Mesodermal cell (in vitro differentiated cells): Measurements from ENCODE around the gene PAX1. TPM values are rescaled to one million over a fixed set of nuclear protein-coding genes. Genes with fewer than 3 reads are reported as not detected.

Experiments
- H3K27ac ChIP-seq: 2 replicates; pipeline ENCODE4 v1.7.0; 2013; ENCODE audit warnings: mild to moderate bottlenecking, low read depth, low read length, moderate library complexity; ENCODE audit not compliant: severe bottlenecking
- H3K36me3 ChIP-seq: 2 replicates; pipeline ENCODE4 v1.7.1; 2013; ENCODE audit warnings: mild to moderate bottlenecking, low read length, moderate library complexity; ENCODE audit not compliant: control insufficient read depth, insufficient read depth
- H3K4me1 ChIP-seq: one replicate; pipeline ENCODE4 v1.7.1; 2013; ENCODE audit warnings: mild to moderate bottlenecking, low read length; ENCODE audit not compliant: insufficient read depth, control insufficient read depth, poor library complexity, severe bottlenecking
- H3K4me3 ChIP-seq: 2 replicates; pipeline ENCODE4 v1.7.0; 2013; ENCODE audit warnings: low read length, control low read depth, mild to moderate bottlenecking; ENCODE audit not compliant: insufficient read depth, poor library complexity, severe bottlenecking; ENCODE audit errors: extremely low read depth
- H3K9me3 ChIP-seq: 2 replicates; pipeline ENCODE4 v1.7.1; 2013; ENCODE audit warnings: mild to moderate bottlenecking, low read length, moderate library complexity; ENCODE audit not compliant: control insufficient read depth
- WGBS, 2 experiments: methylation state at CpG; one replicate each; pipeline ENCODE4 v1.1.5; 2013; ENCODE audit warnings: missing lambda C conversion rate in 2 of 2; ENCODE audit not compliant: insufficient coverage in 2 of 2; 5-methylcytosine and 5-hydroxymethylcytosine counted together
- polyA plus RNA-seq, 2 experiments: library from polyadenylated mRNA; stranded (reverse); fragments of 50-300 nt; gene quantifications; one replicate each; pipeline ENCODE4 v1.2.3, GENCODE V29; 2013

Gene PAX1
- not detected for polyA plus RNA-seq (2013, experiment 1 of 2)
- polyA plus RNA-seq (2013, experiment 2 of 2), result not detected

GRCh38 chr20:21705575-21706260 lies at the start of gene PAX1:
TSS of gene PAX1 (plus strand) at chr20:21705664. CDS start at chr20:21705713, 49 bp downstream.
- 1 to 2% methylated on average over 43 to 61 of the region's 73 CpGs for WGBS, 2 experiments
- no peaks in the 10 kb centered on the region for H3K36me3 ChIP-seq
- peaks cover 4% of the 10 kb centered on the region for H3K4me1 ChIP-seq
- H3K27ac ChIP-seq, result no peak within 1 kb of the TSS
- H3K9me3 ChIP-seq, result no peaks in the 10 kb centered on the region
- no peak within 1 kb of the TSS for H3K4me3 ChIP-seq

GRCh38 chr20:21656308-21657067 lies 49.0 kb upstream of the PAX1 start:
- Histone ChIP-seq H3K36me3 (no peaks in the 10 kb centered on the region), H3K27ac (no peak overlapping the region), H3K4me1 (no peaks in the 10 kb centered on the region), H3K4me3 (no peak overlapping the region), H3K9me3 (no peaks in the 10 kb centered on the region)
- 88 to 100% methylated on average over 2 to 3 of the region's 7 CpGs for WGBS, 2 experiments

GRCh38 chr20:21661488-21662055 lies 43.9 kb upstream of the PAX1 start:
- no peaks in the 10 kb centered on the region for H3K4me1 ChIP-seq
- no peaks in the 10 kb centered on the region for H3K9me3 ChIP-seq
- H3K4me3 ChIP-seq, result no peak overlapping the region
- H3K27ac ChIP-seq, result no peak overlapping the region
- WGBS, 2 experiments, result 71 to 76% methylated on average over 7 to 8 of the region's 8 CpGs
- H3K36me3 ChIP-seq, result no peaks in the 10 kb centered on the region

GRCh38 chr20:21663465-21663864 lies 42.0 kb upstream of the PAX1 start:
- 74 to 89% methylated on average over 2 of the region's 2 CpGs for WGBS, 2 experiments
- Histone ChIP-seq H3K9me3 (no peaks in the 10 kb centered on the region), H3K36me3 (no peaks in the 10 kb centered on the region), H3K27ac (no peak overlapping the region), H3K4me1 (no peaks in the 10 kb centered on the region), H3K4me3 (no peak overlapping the region)

- H3K27ac ChIP-seq, result no peak overlapping the region
- WGBS, 2 experiments, result 81 to 90% methylated on average over 8 of the region's 11 CpGs
- H3K9me3 ChIP-seq, result no peaks in the 10 kb centered on the region
- H3K36me3 ChIP-seq, result no peaks in the 10 kb centered on the region
- H3K4me1 ChIP-seq, result no peaks in the 10 kb centered on the region
- no peak overlapping the region for H3K4me3 ChIP-seq
These were observed 39.6 kb upstream of the PAX1 start for GRCh38 chr20:21665687-21666446.

GRCh38 chr20:21670126-21670525 lies 35.3 kb upstream of the PAX1 start:
- H3K4me3 ChIP-seq, result no peak overlapping the region
- no peaks in the 10 kb centered on the region for H3K36me3 ChIP-seq
- no peaks in the 10 kb centered on the region for H3K9me3 ChIP-seq
- H3K4me1 ChIP-seq, result no peaks in the 10 kb centered on the region
- WGBS, 2 experiments, result 82 to 83% methylated on average over 12 of the region's 12 CpGs
- H3K27ac ChIP-seq, result no peak overlapping the region

GRCh38 chr20:21670981-21671380 lies 34.5 kb upstream of the PAX1 start:
- WGBS, 2 experiments, result 75 to 100% methylated on average over 1 of the region's 1 CpG
- no peak overlapping the region for H3K4me3 ChIP-seq
- no peak overlapping the region for H3K27ac ChIP-seq
- H3K4me1 ChIP-seq, result no peaks in the 10 kb centered on the region
- H3K36me3 ChIP-seq, result no peaks in the 10 kb centered on the region
- H3K9me3 ChIP-seq, result no peaks in the 10 kb centered on the region

GRCh38 chr20:21677261-21677660 lies 28.2 kb upstream of the PAX1 start:
- WGBS, 2 experiments, result 95 to 100% methylated on average over 1 to 2 of the region's 2 CpGs
- H3K4me3 ChIP-seq, result no peak overlapping the region
- H3K27ac ChIP-seq, result no peak overlapping the region
- no peaks in the 10 kb centered on the region for H3K36me3 ChIP-seq
- H3K9me3 ChIP-seq, result no peaks in the 10 kb centered on the region
- H3K4me1 ChIP-seq, result no peaks in the 10 kb centered on the region

GRCh38 chr20:21677781-21678180 lies 27.7 kb upstream of the PAX1 start:
- no peak overlapping the region for H3K27ac ChIP-seq
- no peaks in the 10 kb centered on the region for H3K9me3 ChIP-seq
- WGBS, 2 experiments, result no CpG with 5 or more reads among the region's 3 CpGs
- H3K36me3 ChIP-seq, result no peaks in the 10 kb centered on the region
- no peaks in the 10 kb centered on the region for H3K4me1 ChIP-seq
- no peak overlapping the region for H3K4me3 ChIP-seq

- no peaks in the 10 kb centered on the region for H3K4me1 ChIP-seq
- H3K27ac ChIP-seq, result no peak overlapping the region
- H3K36me3 ChIP-seq, result no peaks in the 10 kb centered on the region
- no peak overlapping the region for H3K4me3 ChIP-seq
- 94 to 95% methylated on average over 11 to 12 of the region's 14 CpGs for WGBS, 2 experiments
- no peaks in the 10 kb centered on the region for H3K9me3 ChIP-seq
These were observed 24.1 kb upstream of the PAX1 start for GRCh38 chr20:21681234-21681921.
